ENCODE measurements around the gene GNAS.

DNA sequence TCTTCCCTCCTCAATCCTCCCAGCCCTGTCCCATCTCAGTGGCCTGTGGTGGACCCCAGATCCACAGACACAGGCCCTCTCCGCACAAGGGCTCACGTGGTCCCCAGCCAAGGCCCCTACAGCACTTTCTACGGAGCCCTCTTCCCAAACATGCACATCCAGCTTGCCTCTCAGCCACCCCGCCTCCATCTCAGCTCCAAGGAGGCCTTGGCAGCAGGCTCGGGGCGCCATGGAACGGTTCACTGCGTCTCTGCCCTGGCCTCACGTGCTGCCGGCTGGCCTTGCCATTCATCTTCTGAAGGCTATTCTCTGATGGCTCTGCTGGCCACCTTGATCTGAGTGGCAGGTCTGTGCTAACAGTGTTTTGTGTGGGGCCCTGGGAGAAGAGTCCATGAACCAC is 34.8 kb upstream of the GNAS start:
- TF ChIP-seq, protein P1, sequence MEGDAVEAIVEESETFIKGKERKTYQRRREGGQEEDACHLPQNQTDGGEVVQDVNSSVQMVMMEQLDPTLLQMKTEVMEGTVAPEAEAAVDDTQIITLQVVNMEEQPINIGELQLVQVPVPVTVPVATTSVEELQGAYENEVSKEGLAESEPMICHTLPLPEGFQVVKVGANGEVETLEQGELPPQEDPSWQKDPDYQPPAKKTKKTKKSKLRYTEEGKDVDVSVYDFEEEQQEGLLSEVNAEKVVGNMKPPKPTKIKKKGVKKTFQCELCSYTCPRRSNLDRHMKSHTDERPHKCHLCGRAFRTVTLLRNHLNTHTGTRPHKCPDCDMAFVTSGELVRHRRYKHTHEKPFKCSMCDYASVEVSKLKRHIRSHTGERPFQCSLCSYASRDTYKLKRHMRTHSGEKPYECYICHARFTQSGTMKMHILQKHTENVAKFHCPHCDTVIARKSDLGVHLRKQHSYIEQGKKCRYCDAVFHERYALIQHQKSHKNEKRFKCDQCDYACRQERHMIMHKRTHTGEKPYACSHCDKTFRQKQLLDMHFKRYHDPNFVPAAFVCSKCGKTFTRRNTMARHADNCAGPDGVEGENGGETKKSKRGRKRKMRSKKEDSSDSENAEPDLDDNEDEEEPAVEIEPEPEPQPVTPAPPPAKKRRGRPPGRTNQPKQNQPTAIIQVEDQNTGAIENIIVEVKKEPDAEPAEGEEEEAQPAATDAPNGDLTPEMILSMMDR (IDR thresholded peaks at IDR 0.05 in 2 of 3, conservative IDR thresholded peaks at IDR 0.05 in 1 of 3; ENCODE audit: control insufficient read depth in 2 of 3, extremely low read depth in 1 of 3, insufficient read depth in 1 of 3, low read depth in 3 of 3, low read length in 3 of 3): no peak
- TF ChIP-seq MTA2 (IDR thresholded peaks at IDR 0.05; ENCODE audit: low read depth) (no peak), ZNF24 (IDR thresholded peaks at IDR 0.05) (no peak), MTA3 (IDR thresholded peaks at IDR 0.05; ENCODE audit: borderline replicate concordance, low read length) (no peak), HDGF (IDR thresholded peaks at IDR 0.05) (no peak), MYC (IDR thresholded peaks at IDR 0.05; ENCODE audit: insufficient read depth, insufficient read length, insufficient replicate concordance, low read length, severe bottlenecking) (no peak), POLR2A (IDR thresholded peaks at IDR 0.05; ENCODE audit: low read depth, low read length) (no peak)
- TF ChIP-seq, protein P2, sequence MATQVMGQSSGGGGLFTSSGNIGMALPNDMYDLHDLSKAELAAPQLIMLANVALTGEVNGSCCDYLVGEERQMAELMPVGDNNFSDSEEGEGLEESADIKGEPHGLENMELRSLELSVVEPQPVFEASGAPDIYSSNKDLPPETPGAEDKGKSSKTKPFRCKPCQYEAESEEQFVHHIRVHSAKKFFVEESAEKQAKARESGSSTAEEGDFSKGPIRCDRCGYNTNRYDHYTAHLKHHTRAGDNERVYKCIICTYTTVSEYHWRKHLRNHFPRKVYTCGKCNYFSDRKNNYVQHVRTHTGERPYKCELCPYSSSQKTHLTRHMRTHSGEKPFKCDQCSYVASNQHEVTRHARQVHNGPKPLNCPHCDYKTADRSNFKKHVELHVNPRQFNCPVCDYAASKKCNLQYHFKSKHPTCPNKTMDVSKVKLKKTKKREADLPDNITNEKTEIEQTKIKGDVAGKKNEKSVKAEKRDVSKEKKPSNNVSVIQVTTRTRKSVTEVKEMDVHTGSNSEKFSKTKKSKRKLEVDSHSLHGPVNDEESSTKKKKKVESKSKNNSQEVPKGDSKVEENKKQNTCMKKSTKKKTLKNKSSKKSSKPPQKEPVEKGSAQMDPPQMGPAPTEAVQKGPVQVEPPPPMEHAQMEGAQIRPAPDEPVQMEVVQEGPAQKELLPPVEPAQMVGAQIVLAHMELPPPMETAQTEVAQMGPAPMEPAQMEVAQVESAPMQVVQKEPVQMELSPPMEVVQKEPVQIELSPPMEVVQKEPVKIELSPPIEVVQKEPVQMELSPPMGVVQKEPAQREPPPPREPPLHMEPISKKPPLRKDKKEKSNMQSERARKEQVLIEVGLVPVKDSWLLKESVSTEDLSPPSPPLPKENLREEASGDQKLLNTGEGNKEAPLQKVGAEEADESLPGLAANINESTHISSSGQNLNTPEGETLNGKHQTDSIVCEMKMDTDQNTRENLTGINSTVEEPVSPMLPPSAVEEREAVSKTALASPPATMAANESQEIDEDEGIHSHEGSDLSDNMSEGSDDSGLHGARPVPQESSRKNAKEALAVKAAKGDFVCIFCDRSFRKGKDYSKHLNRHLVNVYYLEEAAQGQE (IDR thresholded peaks at IDR 0.05; ENCODE audit: low read depth, low read length): no peak
- TF ChIP-seq, protein P3, sequence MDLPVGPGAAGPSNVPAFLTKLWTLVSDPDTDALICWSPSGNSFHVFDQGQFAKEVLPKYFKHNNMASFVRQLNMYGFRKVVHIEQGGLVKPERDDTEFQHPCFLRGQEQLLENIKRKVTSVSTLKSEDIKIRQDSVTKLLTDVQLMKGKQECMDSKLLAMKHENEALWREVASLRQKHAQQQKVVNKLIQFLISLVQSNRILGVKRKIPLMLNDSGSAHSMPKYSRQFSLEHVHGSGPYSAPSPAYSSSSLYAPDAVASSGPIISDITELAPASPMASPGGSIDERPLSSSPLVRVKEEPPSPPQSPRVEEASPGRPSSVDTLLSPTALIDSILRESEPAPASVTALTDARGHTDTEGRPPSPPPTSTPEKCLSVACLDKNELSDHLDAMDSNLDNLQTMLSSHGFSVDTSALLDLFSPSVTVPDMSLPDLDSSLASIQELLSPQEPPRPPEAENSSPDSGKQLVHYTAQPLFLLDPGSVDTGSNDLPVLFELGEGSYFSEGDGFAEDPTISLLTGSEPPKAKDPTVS (IDR thresholded peaks at IDR 0.05; ENCODE audit: low read depth, low read length): no peak
